K562 (cell line): ENCODE measurements around the gene ENTREP3. TPM values are rescaled to one million over a fixed set of nuclear protein-coding genes. Genes with fewer than 3 reads are reported as not detected.
A peak's percentile ranks its signal among the peaks of the same experiment; 100 is the strongest.

ENCODE experiments used
- ATAC-seq: fragments of 200-7000 bp; cut with Tn5 transposase; 3 replicates; pipeline ENCODE4 v1.9.1; 2020; ENCODE audit warnings: moderate library complexity
- BruUV-seq: library from RNA; stranded (reverse); fragments of 400-500 nt; replicated peaks from 2 replicates; lab custom pipeline; 2021; lab: Mats Ljungman, UMichigan
- CTCF ChIA-PET: fragments of 300-600 bp; formaldehyde crosslinking; extraction: SDS; loops from one replicate; lab custom pipeline; 2021; ENCODE audit warnings: low intra/inter-chr PET ratio; lab: Yijun Ruan, JAX
- POLR2A ChIA-PET: fragments of 300-600, 350-650 bp; sonication (Branson Sonifier 250); formaldehyde crosslinking; extraction: SDS; loops from one replicate; lab custom pipeline; 2021; ENCODE audit warnings: antibody characterized with exemption, inconsistent platforms; lab: Yijun Ruan, JAX
- DNase-seq, 4 experiments: peaks; one replicate each; pipeline versions ENCODE4 v3.0.0 to v3.0.0-alpha.2; 2011 to 2018; ENCODE audit warnings: low spot score in 3 of 4, mixed read lengths in 3 of 4; ENCODE audit errors: extremely low read depth in 1 of 4
- FAIRE-seq: peaks from 2 replicates; lab custom pipeline; 2011; peaks lifted over from hg19 to GRCh38; lab: Jason Lieb, UNC
- H2AFZ ChIP-seq: 2 replicates; pipeline ENCODE4 v1.6.0; 2011; ENCODE audit warnings: low read depth, low read length, control low read depth, inconsistent platforms
- H3K27ac ChIP-seq: fragments of 200-600 bp; 3 replicates; pipeline ENCODE4 v1.8.0; 2011; ENCODE audit warnings: low read depth, mild to moderate bottlenecking, control low read depth, inconsistent platforms, low read length, moderate library complexity, mixed read lengths; ENCODE audit errors: extremely low read depth
- H3K27me3 ChIP-seq, 2 experiments: fragments of 300-600 bp in 1 of 2; 2 replicates in 1 of 2; 3 replicates in 1 of 2; pipeline versions ENCODE4 v1.6.0 to v1.8.0; 2011; ENCODE audit warnings: inconsistent platforms in 2 of 2, low read length in 2 of 2, mild to moderate bottlenecking in 1 of 2, mixed read lengths in 1 of 2, moderate library complexity in 1 of 2; ENCODE audit not compliant: control insufficient read depth in 2 of 2, insufficient read depth in 2 of 2
- H3K36me3 ChIP-seq: fragments of 300-600 bp; 3 replicates; pipeline ENCODE4 v1.8.0; 2011; ENCODE audit warnings: mild to moderate bottlenecking, low read length, inconsistent platforms; ENCODE audit not compliant: control insufficient read depth, insufficient read depth
- H3K4me1 ChIP-seq, 2 experiments: fragments of 200-600 bp in 1 of 2; replicated peaks in 1 of 2; 2 replicates in 1 of 2; 3 replicates in 1 of 2; pipeline versions ENCODE4 v1.5.1 to v1.8.0; 2011; ENCODE audit warnings: inconsistent platforms in 2 of 2, low read length in 2 of 2, mild to moderate bottlenecking in 1 of 2, mixed read lengths in 1 of 2, moderate library complexity in 1 of 2; ENCODE audit not compliant: control insufficient read depth in 2 of 2, insufficient read depth in 2 of 2
- H3K4me2 ChIP-seq: 2 replicates; pipeline ENCODE4 v1.6.1; 2011; ENCODE audit warnings: low read length, control low read depth, inconsistent platforms, mixed read lengths; ENCODE audit not compliant: insufficient read depth
- H3K4me3 ChIP-seq: fragments of 200-600 bp; sonication (generic), shearing (Covaris generic); 2 replicates; pipeline ENCODE4 v1.5.1; 2016; ENCODE audit warnings: control low read depth, inconsistent platforms
- H3K79me2 ChIP-seq: fragments of 200-600 bp; 3 replicates; pipeline ENCODE4 v1.8.0; 2011; ENCODE audit warnings: low read length, inconsistent platforms; ENCODE audit not compliant: control insufficient read depth, insufficient read depth
- H3K9ac ChIP-seq, 2 experiments: 2 replicates each; pipeline versions ENCODE4 v1.6.0 to v1.6.1; 2011; ENCODE audit warnings: low read depth in 2 of 2, low read length in 2 of 2, control low read depth in 1 of 2, inconsistent platforms in 1 of 2, mild to moderate bottlenecking in 1 of 2, mixed read lengths in 1 of 2; ENCODE audit not compliant: insufficient read depth in 1 of 2
- H3K9me1 ChIP-seq: one replicate; pipeline ENCODE4 v1.6.0; 2011; ENCODE audit warnings: inconsistent platforms, mild to moderate bottlenecking, low read length, moderate library complexity; ENCODE audit not compliant: control insufficient read depth, insufficient read depth
- H3K9me3 ChIP-seq: replicated peaks from 2 replicates; pipeline ENCODE4 v1.5.1; 2011; ENCODE audit warnings: low read depth, low read length, inconsistent platforms; ENCODE audit not compliant: control insufficient read depth, insufficient read depth
- H4K20me1 ChIP-seq: replicated peaks from 2 replicates; pipeline ENCODE4 v1.6.1; 2011; ENCODE audit warnings: low read length, inconsistent platforms, mixed read lengths; ENCODE audit not compliant: control insufficient read depth, insufficient read depth
- CHCHD3 ChIP-seq: fragments of 250-450 bp; sonication (Bioruptor Pico); IDR thresholded peaks from 2 replicates; pipeline ENCODE4 v2.1.2; 2022; ENCODE audit warnings: mild to moderate bottlenecking
- ELF1 ChIP-seq: fragments of 200-800 bp; sonication (Bioruptor generic); IDR thresholded peaks from 2 replicates; pipeline ENCODE4 v1.6.1; 2016; ENCODE audit warnings: missing genetic modification characterization, missing compliant biosample characterization
- FOXP1 ChIP-seq: sonication (generic); formaldehyde crosslinking; IDR thresholded peaks from 2 replicates; pipeline ENCODE4 v1.8.0; 2022; ENCODE audit warnings: mild to moderate bottlenecking, missing genetic modification reagents
- HINFP ChIP-seq: fragments of 450-650 bp; conservative IDR thresholded peaks from 2 replicates; pipeline ENCODE4 v1.6.1; 2016; ENCODE audit warnings: missing genetic modification characterization, low read depth, mild to moderate bottlenecking, control low read depth, missing compliant biosample characterization
- NELFE ChIP-seq: IDR thresholded peaks from 2 replicates; pipeline ENCODE4 v1.6.1; 2011; ENCODE audit warnings: mild to moderate bottlenecking; ENCODE audit not compliant: insufficient read depth, insufficient read length
- POLR2B ChIP-seq: fragments of 450-650 bp; IDR thresholded peaks from 2 replicates; pipeline ENCODE4 v1.6.1; 2018; ENCODE audit warnings: low read depth; ENCODE audit not compliant: partially characterized antibody
- STAG1 ChIP-seq: sonication (generic); formaldehyde crosslinking; IDR thresholded peaks from 2 replicates; pipeline ENCODE4 v1.5.0; 2020; ENCODE audit warnings: missing genetic modification reagents, borderline replicate concordance
- TEAD1 ChIP-seq, 2 experiments: fragments of 450-650 bp in 1 of 2; sonication (generic) in 1 of 2; formaldehyde crosslinking; IDR thresholded peaks; 2 replicates each; pipeline versions ENCODE4 v1.4.0 to v1.8.0; 2020 to 2022; ENCODE audit warnings: mild to moderate bottlenecking in 2 of 2, missing genetic modification reagents in 1 of 2
- WGBS: fragments of 100-300 bp; shearing (Covaris generic); methylation state at CpG from one replicate; pipeline ENCODE4 v1.1.6; 2016; ENCODE audit warnings: low coverage, mixed read lengths; ENCODE audit not compliant: insufficient coverage; ENCODE audit errors: missing lambda C conversion rate; 5-methylcytosine and 5-hydroxymethylcytosine counted together
- in situ Hi-C: fragments of 300-500 bp; cut with MboI; formaldehyde crosslinking; loops from 4 replicates; pipeline ENCODE4 v1.15.0; 2018; ENCODE audit warnings: inconsistent platforms, mixed read lengths
- intact Hi-C: fragments of 100-400 bp; cut with micrococcal nuclease; formaldehyde crosslinking; loops from 2 replicates; pipeline ENCODE4 v1.14.2; 2022
- polyA plus RNA-seq, 8 experiments: library from polyadenylated mRNA; depleted of rRNA in 4 of 8; stranded (reverse) in 5 of 8; unstranded in 3 of 8; fragments of >200 nt; fragmentation: Nextera tagmentation in 2 of 8; fragmentation: Illumina TruSeq in 1 of 8; extraction: Ambion mirVana in 2 of 8; extraction: Trizol in 1 of 8; gene quantifications; 2 replicates each; pipeline versions ENCODE4 v1.2.1 to v1.2.3, GENCODE V29; 2011 to 2014; ENCODE audit warnings: inconsistent platforms in 1 of 8, missing spikeins in 1 of 8
- total RNA-seq, 7 experiments: library from RNA; depleted of rRNA in 6 of 7; stranded (reverse); fragments of >200 nt in 6 of 7; fragmentation: Illumina TruSeq in 2 of 7; extraction: Trizol in 2 of 7; gene quantifications; 2 replicates each; pipeline versions ENCODE4 v1.2.1 to v1.2.3, GENCODE V29; 2011 to 2021; ENCODE audit warnings: low replicate concordance in 1 of 7
- TF ChIP-seq, protein P1 (sequence below): sonication (generic); formaldehyde crosslinking; IDR thresholded peaks from 2 replicates; pipeline ENCODE4 v1.8.0; 2022; ENCODE audit warnings: missing genetic modification reagents, mild to moderate bottlenecking, moderate library complexity, borderline replicate concordance
- TF ChIP-seq, protein P2 (sequence below): fragments of 450-650 bp; formaldehyde crosslinking; conservative IDR thresholded peaks from 2 replicates; pipeline ENCODE4 v1.4.0; 2022; ENCODE audit warnings: mild to moderate bottlenecking, missing genetic modification characterization
- TF ChIP-seq, protein P3 (sequence below): fragments of 450-650 bp; formaldehyde crosslinking; IDR thresholded peaks from 2 replicates; pipeline ENCODE4 v1.4.0; 2022; ENCODE audit warnings: missing genetic modification characterization
- TF ChIP-seq, protein P4 (sequence below): sonication (generic); formaldehyde crosslinking; IDR thresholded peaks from 2 replicates; pipeline ENCODE4 v1.8.0; 2022; ENCODE audit warnings: missing genetic modification reagents, mild to moderate bottlenecking, borderline replicate concordance

Gene ENTREP3
- total and polyA plus RNA-seq, 9 of the 15 experiments (the other 6 are each of a cell fraction or from before 2014, with no cell fraction given), result 1.9 to 41.8 (median 5.9) TPM

GRCh38 chr1:155207806-155208540 lies 47.3 kb downstream of the ENTREP3 start, which contains the start of gene THBS3:
Gene THBS3, minus strand, starts transcription at chr1:155207897. Its CDS starts 21 bp downstream, at chr1:155207876.
- TSS peak; percentile 83 for BruUV-seq
- 36% methylated on average over 14 of the region's 17 CpGs for WGBS
- peak within 1 kb of the TSS; percentile 100 for H3K9ac ChIP-seq
- H2AFZ ChIP-seq, result peak within 1 kb of the TSS; percentile 95
- H3K79me2 ChIP-seq, result peaks cover 18% of the 10 kb centered on the region
- no peaks in the 10 kb centered on the region for H3K9me1 ChIP-seq
- H3K27me3 ChIP-seq, result no peaks in the 10 kb centered on the region
- H4K20me1 ChIP-seq, result no peaks in the 10 kb centered on the region
- peak in 1 of 4 experiments; percentile 40 for DNase-seq
- CTCF ChIA-PET, result interaction anchor here (0.6 to 2.2 kb wide), 4 partner anchors 19 to 384 kb away, joined by 3 to 31 read pairs (median 4); no protein-coding TSS in a partner anchor
- intact Hi-C loops, result loop anchor here (1.0 to 2.0 kb wide), 3 partner anchors 18 to 115 kb away; no protein-coding TSS in a partner anchor
- peaks cover 3% of the 10 kb centered on the region; the same call in 1 of the 2 replicates for H3K9me3 ChIP-seq
- peak within 1 kb of the TSS; percentile 100 for H3K4me3 ChIP-seq
- H3K27ac ChIP-seq, result peak within 1 kb of the TSS; percentile 97
- no peak for ATAC-seq
- peak within 1 kb of the TSS; percentile 100 for H3K4me2 ChIP-seq
- no peak for FAIRE-seq
- peaks cover 22% of the 10 kb centered on the region; the same call in 2 of the 3 replicates for H3K36me3 ChIP-seq
- peaks cover 19 to 30% of the 10 kb centered on the region in 2 experiments for H3K4me1 ChIP-seq
- in situ Hi-C loops, result loop anchor here (5.0 kb wide), 1 partner anchor 389 kb away; no protein-coding TSS in a partner anchor
- POLR2A ChIA-PET, result interaction anchor here (0.8 to 2.2 kb wide), 6 partner anchors 10 to 92 kb away, joined by 3 to 10 read pairs (median 3); no protein-coding TSS in a partner anchor
- TF ChIP-seq, protein P1, sequence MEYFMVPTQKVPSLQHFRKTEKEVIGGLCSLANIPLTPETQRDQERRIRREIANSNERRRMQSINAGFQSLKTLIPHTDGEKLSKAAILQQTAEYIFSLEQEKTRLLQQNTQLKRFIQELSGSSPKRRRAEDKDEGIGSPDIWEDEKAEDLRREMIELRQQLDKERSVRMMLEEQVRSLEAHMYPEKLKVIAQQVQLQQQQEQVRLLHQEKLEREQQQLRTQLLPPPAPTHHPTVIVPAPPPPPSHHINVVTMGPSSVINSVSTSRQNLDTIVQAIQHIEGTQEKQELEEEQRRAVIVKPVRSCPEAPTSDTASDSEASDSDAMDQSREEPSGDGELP, result no peak
- TF ChIP-seq, protein P2, sequence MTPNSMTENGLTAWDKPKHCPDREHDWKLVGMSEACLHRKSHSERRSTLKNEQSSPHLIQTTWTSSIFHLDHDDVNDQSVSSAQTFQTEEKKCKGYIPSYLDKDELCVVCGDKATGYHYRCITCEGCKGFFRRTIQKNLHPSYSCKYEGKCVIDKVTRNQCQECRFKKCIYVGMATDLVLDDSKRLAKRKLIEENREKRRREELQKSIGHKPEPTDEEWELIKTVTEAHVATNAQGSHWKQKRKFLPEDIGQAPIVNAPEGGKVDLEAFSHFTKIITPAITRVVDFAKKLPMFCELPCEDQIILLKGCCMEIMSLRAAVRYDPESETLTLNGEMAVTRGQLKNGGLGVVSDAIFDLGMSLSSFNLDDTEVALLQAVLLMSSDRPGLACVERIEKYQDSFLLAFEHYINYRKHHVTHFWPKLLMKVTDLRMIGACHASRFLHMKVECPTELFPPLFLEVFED, result peak; percentile 43; the same call in 1 of the 2 replicates
- TF ChIP-seq, protein P3, sequence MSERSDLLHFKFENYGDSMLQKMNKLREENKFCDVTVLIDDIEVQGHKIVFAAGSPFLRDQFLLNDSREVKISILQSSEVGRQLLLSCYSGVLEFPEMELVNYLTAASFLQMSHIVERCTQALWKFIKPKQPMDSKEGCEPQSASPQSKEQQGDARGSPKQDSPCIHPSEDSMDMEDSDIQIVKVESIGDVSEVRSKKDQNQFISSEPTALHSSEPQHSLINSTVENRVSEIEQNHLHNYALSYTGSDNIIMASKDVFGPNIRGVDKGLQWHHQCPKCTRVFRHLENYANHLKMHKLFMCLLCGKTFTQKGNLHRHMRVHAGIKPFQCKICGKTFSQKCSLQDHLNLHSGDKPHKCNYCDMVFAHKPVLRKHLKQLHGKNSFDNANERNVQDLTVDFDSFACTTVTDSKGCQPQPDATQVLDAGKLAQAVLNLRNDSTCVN (CRISPR knock-in tag), result peak; percentile 25; the same call in 1 of the 2 replicates
- no peak for TF ChIP-seq ELF1 (tag)
- no peak for TF ChIP-seq CHCHD3 (CRISPR knock-in tag)
- no peak for TF ChIP-seq STAG1 (CRISPR knock-in tag)
- TF ChIP-seq, protein P4, sequence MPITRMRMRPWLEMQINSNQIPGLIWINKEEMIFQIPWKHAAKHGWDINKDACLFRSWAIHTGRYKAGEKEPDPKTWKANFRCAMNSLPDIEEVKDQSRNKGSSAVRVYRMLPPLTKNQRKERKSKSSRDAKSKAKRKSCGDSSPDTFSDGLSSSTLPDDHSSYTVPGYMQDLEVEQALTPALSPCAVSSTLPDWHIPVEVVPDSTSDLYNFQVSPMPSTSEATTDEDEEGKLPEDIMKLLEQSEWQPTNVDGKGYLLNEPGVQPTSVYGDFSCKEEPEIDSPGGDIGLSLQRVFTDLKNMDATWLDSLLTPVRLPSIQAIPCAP (CRISPR knock-in tag), result no peak
- TF ChIP-seq TEAD1 (CRISPR knock-in tag; IDR thresholded peaks at IDR 0.05), result peak in 1 of 2 experiments; percentile 74; a peak in 1 of 4 replicates
- no peak for TF ChIP-seq HINFP
- TF ChIP-seq NELFE, result no peak
- TF ChIP-seq POLR2B, result peak; percentile 66
- peak; percentile 68; the same call in 1 of the 2 replicates for TF ChIP-seq FOXP1 (CRISPR knock-in tag)
